Measurements from ENCODE around the gene AKAP1.
A peak's percentile ranks its signal among the peaks of the same experiment; 100 is the strongest.

DNA sequence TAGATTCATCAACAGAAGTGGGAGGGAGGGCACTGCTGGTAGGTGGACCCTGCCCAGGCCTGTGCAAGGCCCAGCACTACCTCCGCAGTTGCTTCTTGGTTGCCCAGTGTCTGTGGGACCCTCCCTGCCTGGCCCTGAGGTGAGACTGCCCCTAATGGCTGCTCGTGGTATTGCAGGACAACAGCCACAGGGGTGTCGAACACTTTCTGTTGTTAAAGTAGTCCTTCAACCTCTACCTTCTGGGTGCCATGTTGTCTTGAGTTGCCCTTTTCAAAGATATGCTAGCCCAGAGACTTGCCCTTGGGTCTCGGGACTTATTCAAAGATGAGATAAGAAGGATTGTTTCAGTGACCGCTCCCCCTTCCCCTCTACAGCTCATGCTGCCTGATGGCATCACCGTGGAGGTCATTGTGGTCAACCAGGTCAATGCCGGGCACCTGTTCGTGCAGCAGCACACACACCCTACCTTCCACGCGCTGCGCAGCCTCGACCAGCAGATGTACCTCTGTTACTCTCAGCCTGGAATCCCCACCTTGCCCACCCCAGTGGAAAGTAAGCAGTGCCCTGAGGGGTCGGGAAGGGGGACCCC lies 29.1 kb downstream of the AKAP1 start:
- TF ChIP-seq MAFK (IDR thresholded peaks at IDR 0.05; ENCODE audit: partially characterized antibody) (no peak), POLR2A (IDR thresholded peaks at IDR 0.05; ENCODE audit: low read length) (no peak), EHF (CRISPR knock-in tag; IDR thresholded peaks at IDR 0.05) (no peak), MAZ (IDR thresholded peaks at IDR 0.05; ENCODE audit: borderline replicate concordance, low read depth, low read length) (no peak), NFE2L2 (conservative IDR thresholded peaks at IDR 0.05; ENCODE audit: low read length) (no peak), GATA3 (IDR thresholded peaks at IDR 0.05; ENCODE audit: borderline replicate concordance) (no peak), JUNB (IDR thresholded peaks at IDR 0.05) (no peak), HDAC2 (IDR thresholded peaks at IDR 0.05) (no peak), CHD2 (IDR thresholded peaks at IDR 0.05; ENCODE audit: low read length, partially characterized antibody) (no peak)
- TF ChIP-seq, protein P1, sequence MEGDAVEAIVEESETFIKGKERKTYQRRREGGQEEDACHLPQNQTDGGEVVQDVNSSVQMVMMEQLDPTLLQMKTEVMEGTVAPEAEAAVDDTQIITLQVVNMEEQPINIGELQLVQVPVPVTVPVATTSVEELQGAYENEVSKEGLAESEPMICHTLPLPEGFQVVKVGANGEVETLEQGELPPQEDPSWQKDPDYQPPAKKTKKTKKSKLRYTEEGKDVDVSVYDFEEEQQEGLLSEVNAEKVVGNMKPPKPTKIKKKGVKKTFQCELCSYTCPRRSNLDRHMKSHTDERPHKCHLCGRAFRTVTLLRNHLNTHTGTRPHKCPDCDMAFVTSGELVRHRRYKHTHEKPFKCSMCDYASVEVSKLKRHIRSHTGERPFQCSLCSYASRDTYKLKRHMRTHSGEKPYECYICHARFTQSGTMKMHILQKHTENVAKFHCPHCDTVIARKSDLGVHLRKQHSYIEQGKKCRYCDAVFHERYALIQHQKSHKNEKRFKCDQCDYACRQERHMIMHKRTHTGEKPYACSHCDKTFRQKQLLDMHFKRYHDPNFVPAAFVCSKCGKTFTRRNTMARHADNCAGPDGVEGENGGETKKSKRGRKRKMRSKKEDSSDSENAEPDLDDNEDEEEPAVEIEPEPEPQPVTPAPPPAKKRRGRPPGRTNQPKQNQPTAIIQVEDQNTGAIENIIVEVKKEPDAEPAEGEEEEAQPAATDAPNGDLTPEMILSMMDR (IDR thresholded peaks at IDR 0.05), result peak; percentile 65
- TF ChIP-seq, protein P2, sequence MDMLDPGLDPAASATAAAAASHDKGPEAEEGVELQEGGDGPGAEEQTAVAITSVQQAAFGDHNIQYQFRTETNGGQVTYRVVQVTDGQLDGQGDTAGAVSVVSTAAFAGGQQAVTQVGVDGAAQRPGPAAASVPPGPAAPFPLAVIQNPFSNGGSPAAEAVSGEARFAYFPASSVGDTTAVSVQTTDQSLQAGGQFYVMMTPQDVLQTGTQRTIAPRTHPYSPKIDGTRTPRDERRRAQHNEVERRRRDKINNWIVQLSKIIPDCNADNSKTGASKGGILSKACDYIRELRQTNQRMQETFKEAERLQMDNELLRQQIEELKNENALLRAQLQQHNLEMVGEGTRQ (IDR thresholded peaks at IDR 0.05), result no peak
- TF ChIP-seq, protein P3, sequence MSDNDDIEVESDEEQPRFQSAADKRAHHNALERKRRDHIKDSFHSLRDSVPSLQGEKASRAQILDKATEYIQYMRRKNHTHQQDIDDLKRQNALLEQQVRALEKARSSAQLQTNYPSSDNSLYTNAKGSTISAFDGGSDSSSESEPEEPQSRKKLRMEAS (IDR thresholded peaks at IDR 0.05), result no peak
- TF ChIP-seq, protein P4, sequence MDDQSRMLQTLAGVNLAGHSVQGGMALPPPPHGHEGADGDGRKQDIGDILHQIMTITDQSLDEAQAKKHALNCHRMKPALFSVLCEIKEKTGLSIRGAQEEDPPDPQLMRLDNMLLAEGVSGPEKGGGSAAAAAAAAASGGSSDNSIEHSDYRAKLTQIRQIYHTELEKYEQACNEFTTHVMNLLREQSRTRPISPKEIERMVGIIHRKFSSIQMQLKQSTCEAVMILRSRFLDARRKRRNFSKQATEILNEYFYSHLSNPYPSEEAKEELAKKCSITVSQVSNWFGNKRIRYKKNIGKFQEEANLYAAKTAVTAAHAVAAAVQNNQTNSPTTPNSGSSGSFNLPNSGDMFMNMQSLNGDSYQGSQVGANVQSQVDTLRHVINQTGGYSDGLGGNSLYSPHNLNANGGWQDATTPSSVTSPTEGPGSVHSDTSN (IDR thresholded peaks at IDR 0.05), result no peak
